ENCODE data around the gene SON.
A peak's percentile ranks its signal among the peaks of the same experiment; 100 is the strongest.

Gene SON

DNA sequence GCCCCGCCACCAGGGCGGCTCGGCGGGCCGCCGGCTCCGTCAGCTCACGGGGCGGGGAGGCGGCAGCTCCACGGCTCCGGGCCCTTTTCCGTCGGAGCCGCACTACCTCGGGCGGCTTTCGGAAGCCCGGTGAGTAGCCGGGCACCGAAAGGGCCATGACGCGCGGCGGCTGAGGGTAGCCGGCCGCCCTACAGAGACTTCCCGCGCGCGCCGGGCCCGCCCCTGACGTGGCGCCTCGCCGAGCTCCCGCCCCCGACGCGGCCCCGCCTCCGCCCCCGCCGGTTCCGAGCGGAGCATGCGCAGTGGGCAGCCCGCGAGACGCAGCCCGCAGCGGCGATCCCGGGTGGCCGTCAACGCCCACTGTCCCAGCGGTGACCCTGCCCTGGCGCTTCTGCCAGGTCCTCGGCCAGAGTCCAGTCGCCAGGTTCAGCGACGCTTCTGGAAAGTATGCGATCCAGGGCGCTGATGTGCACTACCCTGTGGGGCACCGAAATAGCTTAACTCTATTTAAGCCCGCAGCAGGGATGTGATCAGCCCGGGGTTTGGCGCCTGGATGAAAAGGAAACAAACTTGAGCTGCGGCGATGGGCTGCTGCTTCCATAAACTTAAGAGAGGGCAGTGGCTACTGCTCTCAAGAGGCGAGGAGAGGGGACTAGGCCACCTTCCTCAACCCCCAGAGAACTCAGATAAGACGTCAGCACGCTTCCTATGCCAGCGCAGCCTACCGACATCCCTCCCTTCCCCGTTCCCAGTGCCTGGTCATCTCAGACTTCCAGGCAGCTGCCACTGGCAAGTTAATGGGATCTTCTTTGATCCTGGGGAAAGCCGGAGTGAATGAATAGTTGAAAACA lies 45.9 kb downstream of the SON start, which contains the start of gene DONSON (continued):
- TF ChIP-seq ZNF239 (tag by site-specific recombination; IDR thresholded peaks at IDR 0.05) (no peak), BCL11A (tag by site-specific recombination; IDR thresholded peaks at IDR 0.05; ENCODE audit: low read depth) (0 out of 2 replicates have a peak, but pooled peaks have one; percentile 42), ZNF2 (tag by site-specific recombination; IDR thresholded peaks at IDR 0.05) (no peak), ZNF157 (tag by site-specific recombination; IDR thresholded peaks at IDR 0.05) (no peak), ZNF48 (tag by site-specific recombination; IDR thresholded peaks at IDR 0.05) (no peak), ZNF366 (tag by site-specific recombination; conservative IDR thresholded peaks at IDR 0.05) (0 out of 2 replicates have a peak, but pooled peaks have one; percentile 27), ZNF501 (tag by site-specific recombination; IDR thresholded peaks at IDR 0.05) (no peak), ZNF561 (tag by site-specific recombination; IDR thresholded peaks at IDR 0.05; ENCODE audit: borderline replicate concordance) (peak; percentile 45; the same call in 1 of the 2 replicates), YY1 (tag by site-specific recombination; IDR thresholded peaks at IDR 0.05) (peak; percentile 38; the same call in 1 of the 2 replicates), ZXDB (tag by site-specific recombination; IDR thresholded peaks at IDR 0.05) (peak; percentile 62), ZNF707 (tag by site-specific recombination; IDR thresholded peaks at IDR 0.05) (no peak), ZNF223 (tag by site-specific recombination; IDR thresholded peaks at IDR 0.05) (no peak), SETDB1 (IDR thresholded peaks at IDR 0.05; ENCODE audit: insufficient read length, low read length) (no peak), ZNF266 (tag by site-specific recombination; IDR thresholded peaks at IDR 0.05; ENCODE audit: low read depth) (no peak), KLF16 (tag by site-specific recombination; IDR thresholded peaks at IDR 0.05) (peak; percentile 64), ZSCAN16 (tag by site-specific recombination; IDR thresholded peaks at IDR 0.05) (no peak), ZFP37 (tag by site-specific recombination; IDR thresholded peaks at IDR 0.05) (no peak; the same call in 1 of the 2 replicates), ZNF558 (tag by site-specific recombination; IDR thresholded peaks at IDR 0.05) (no peak), IKZF3 (tag by site-specific recombination; IDR thresholded peaks at IDR 0.05) (peak; percentile 77), ZNF514 (tag by site-specific recombination; IDR thresholded peaks at IDR 0.05) (no peak), ZNF596 (tag by site-specific recombination; IDR thresholded peaks at IDR 0.05) (no peak), KLF8 (tag by site-specific recombination; IDR thresholded peaks at IDR 0.05) (peak; percentile 87), ZBTB8A (tag by site-specific recombination; IDR thresholded peaks at IDR 0.05) (peak; percentile 90)
- TF ChIP-seq, protein P1, sequence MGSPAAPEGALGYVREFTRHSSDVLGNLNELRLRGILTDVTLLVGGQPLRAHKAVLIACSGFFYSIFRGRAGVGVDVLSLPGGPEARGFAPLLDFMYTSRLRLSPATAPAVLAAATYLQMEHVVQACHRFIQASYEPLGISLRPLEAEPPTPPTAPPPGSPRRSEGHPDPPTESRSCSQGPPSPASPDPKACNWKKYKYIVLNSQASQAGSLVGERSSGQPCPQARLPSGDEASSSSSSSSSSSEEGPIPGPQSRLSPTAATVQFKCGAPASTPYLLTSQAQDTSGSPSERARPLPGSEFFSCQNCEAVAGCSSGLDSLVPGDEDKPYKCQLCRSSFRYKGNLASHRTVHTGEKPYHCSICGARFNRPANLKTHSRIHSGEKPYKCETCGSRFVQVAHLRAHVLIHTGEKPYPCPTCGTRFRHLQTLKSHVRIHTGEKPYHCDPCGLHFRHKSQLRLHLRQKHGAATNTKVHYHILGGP (tag by site-specific recombination; IDR thresholded peaks at IDR 0.05), result no peak
- TF ChIP-seq, protein P2, sequence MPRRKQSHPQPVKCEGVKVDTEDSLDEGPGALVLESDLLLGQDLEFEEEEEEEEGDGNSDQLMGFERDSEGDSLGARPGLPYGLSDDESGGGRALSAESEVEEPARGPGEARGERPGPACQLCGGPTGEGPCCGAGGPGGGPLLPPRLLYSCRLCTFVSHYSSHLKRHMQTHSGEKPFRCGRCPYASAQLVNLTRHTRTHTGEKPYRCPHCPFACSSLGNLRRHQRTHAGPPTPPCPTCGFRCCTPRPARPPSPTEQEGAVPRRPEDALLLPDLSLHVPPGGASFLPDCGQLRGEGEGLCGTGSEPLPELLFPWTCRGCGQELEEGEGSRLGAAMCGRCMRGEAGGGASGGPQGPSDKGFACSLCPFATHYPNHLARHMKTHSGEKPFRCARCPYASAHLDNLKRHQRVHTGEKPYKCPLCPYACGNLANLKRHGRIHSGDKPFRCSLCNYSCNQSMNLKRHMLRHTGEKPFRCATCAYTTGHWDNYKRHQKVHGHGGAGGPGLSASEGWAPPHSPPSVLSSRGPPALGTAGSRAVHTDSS (tag by site-specific recombination; IDR thresholded peaks at IDR 0.05), result peak; percentile 44; the same call in 1 of the 2 replicates
- TF ChIP-seq, protein P3, sequence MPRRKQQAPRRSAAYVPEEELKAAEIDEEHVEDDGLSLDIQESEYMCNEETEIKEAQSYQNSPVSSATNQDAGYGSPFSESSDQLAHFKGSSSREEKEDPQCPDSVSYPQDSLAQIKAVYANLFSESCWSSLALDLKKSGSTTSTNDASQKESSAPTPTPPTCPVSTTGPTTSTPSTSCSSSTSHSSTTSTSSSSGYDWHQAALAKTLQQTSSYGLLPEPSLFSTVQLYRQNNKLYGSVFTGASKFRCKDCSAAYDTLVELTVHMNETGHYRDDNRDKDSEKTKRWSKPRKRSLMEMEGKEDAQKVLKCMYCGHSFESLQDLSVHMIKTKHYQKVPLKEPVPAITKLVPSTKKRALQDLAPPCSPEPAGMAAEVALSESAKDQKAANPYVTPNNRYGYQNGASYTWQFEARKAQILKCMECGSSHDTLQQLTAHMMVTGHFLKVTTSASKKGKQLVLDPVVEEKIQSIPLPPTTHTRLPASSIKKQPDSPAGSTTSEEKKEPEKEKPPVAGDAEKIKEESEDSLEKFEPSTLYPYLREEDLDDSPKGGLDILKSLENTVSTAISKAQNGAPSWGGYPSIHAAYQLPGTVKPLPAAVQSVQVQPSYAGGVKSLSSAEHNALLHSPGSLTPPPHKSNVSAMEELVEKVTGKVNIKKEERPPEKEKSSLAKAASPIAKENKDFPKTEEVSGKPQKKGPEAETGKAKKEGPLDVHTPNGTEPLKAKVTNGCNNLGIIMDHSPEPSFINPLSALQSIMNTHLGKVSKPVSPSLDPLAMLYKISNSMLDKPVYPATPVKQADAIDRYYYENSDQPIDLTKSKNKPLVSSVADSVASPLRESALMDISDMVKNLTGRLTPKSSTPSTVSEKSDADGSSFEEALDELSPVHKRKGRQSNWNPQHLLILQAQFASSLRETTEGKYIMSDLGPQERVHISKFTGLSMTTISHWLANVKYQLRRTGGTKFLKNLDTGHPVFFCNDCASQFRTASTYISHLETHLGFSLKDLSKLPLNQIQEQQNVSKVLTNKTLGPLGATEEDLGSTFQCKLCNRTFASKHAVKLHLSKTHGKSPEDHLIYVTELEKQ (tag by site-specific recombination; IDR thresholded peaks at IDR 0.05; ENCODE audit: borderline replicate concordance), result no peak
- TF ChIP-seq, protein P4, sequence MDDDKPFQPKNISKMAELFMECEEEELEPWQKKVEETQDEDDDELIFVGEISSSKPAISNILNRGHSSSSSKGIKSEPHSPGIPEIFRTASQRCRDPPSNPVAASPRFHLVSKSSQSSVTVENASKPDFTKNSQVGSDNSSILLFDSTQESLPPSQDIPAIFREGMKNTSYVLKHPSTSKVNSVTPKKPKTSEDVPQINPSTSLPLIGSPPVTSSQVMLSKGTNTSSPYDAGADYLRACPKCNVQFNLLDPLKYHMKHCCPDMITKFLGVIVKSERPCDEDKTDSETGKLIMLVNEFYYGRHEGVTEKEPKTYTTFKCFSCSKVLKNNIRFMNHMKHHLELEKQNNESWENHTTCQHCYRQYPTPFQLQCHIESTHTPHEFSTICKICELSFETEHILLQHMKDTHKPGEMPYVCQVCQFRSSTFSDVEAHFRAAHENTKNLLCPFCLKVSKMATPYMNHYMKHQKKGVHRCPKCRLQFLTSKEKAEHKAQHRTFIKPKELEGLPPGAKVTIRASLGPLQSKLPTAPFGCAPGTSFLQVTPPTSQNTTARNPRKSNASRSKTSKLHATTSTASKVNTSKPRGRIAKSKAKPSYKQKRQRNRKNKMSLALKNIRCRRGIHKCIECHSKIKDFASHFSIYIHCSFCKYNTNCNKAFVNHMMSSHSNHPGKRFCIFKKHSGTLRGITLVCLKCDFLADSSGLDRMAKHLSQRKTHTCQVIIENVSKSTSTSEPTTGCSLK (tag by site-specific recombination; IDR thresholded peaks at IDR 0.05), result no peak
- TF ChIP-seq, protein P5, sequence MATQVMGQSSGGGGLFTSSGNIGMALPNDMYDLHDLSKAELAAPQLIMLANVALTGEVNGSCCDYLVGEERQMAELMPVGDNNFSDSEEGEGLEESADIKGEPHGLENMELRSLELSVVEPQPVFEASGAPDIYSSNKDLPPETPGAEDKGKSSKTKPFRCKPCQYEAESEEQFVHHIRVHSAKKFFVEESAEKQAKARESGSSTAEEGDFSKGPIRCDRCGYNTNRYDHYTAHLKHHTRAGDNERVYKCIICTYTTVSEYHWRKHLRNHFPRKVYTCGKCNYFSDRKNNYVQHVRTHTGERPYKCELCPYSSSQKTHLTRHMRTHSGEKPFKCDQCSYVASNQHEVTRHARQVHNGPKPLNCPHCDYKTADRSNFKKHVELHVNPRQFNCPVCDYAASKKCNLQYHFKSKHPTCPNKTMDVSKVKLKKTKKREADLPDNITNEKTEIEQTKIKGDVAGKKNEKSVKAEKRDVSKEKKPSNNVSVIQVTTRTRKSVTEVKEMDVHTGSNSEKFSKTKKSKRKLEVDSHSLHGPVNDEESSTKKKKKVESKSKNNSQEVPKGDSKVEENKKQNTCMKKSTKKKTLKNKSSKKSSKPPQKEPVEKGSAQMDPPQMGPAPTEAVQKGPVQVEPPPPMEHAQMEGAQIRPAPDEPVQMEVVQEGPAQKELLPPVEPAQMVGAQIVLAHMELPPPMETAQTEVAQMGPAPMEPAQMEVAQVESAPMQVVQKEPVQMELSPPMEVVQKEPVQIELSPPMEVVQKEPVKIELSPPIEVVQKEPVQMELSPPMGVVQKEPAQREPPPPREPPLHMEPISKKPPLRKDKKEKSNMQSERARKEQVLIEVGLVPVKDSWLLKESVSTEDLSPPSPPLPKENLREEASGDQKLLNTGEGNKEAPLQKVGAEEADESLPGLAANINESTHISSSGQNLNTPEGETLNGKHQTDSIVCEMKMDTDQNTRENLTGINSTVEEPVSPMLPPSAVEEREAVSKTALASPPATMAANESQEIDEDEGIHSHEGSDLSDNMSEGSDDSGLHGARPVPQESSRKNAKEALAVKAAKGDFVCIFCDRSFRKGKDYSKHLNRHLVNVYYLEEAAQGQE (tag by site-specific recombination; IDR thresholded peaks at IDR 0.05), result 0 out of 2 replicates have a peak, but pooled peaks have one; percentile 35

Measured in HEK293 (cell line).